Liver (tissue), 9 donors: ENCODE results near the gene MRPL24. TPM values are rescaled to one million over a fixed set of nuclear protein-coding genes. Genes with fewer than 3 reads are reported as not detected.

Source experiments
- DNase-seq: peaks from one replicate; pipeline ENCODE4 v3.0.0-alpha.2; 2017; ENCODE audit warnings: low spot score
- H3K27ac ChIP-seq, 2 donors: one replicate each; pipeline ENCODE4 v1.7.0; 2013; ENCODE audit warnings: inconsistent platforms in 2 of 2, low read length in 2 of 2, control low read depth in 1 of 2, low read depth in 1 of 2, mild to moderate bottlenecking in 1 of 2
- H3K27me3 ChIP-seq, 4 donors: one replicate each; pipeline versions ENCODE4 v1.6.1 to v1.7.0; 2013; ENCODE audit warnings: low read length in 3 of 4, inconsistent platforms in 1 of 4, mild to moderate bottlenecking in 1 of 4, moderate library complexity in 1 of 4; ENCODE audit not compliant: control insufficient read depth in 4 of 4, insufficient read depth in 4 of 4
- H3K36me3 ChIP-seq, 4 donors: one replicate each; pipeline versions ENCODE4 v1.6.1 to v1.7.0; 2013; ENCODE audit warnings: low read length in 3 of 4, mild to moderate bottlenecking in 3 of 4, low read depth in 1 of 4, moderate library complexity in 1 of 4; ENCODE audit not compliant: control insufficient read depth in 4 of 4, insufficient read depth in 3 of 4
- H3K4me1 ChIP-seq, 4 donors: one replicate each; pipeline versions ENCODE4 v1.6.1 to v1.7.0; 2013; ENCODE audit warnings: low read length in 3 of 4, mild to moderate bottlenecking in 3 of 4, moderate library complexity in 1 of 4; ENCODE audit not compliant: control insufficient read depth in 4 of 4, insufficient read depth in 4 of 4
- H3K4me3 ChIP-seq, 3 donors: one replicate each; pipeline versions ENCODE4 v1.6.1 to v1.7.0; 2013; ENCODE audit warnings: low read length in 3 of 3, control low read depth in 1 of 3, low read depth in 1 of 3, mild to moderate bottlenecking in 1 of 3
- H3K9ac ChIP-seq, 2 donors: one replicate each; pipeline ENCODE4 v1.7.0; 2013; ENCODE audit warnings: low read length in 2 of 2, mild to moderate bottlenecking in 2 of 2, moderate library complexity in 2 of 2, control low read depth in 1 of 2, low read depth in 1 of 2
- H3K9me3 ChIP-seq, 4 donors: one replicate each; pipeline versions ENCODE4 v1.6.1 to v1.7.0; 2013; ENCODE audit warnings: low read length in 3 of 4; ENCODE audit not compliant: control insufficient read depth in 4 of 4
- EGR1 ChIP-seq, 2 donors: IDR thresholded peaks; 2 replicates each; pipeline ENCODE4 v1.6.1; 2016 to 2018; ENCODE audit warnings: antibody characterized with exemption in 2 of 2, low read depth in 2 of 2
- FOXA1 ChIP-seq: IDR thresholded peaks from 2 replicates; pipeline ENCODE4 v1.6.1; 2016; ENCODE audit warnings: antibody characterized with exemption
- FOXA2 ChIP-seq: IDR thresholded peaks from 2 replicates; pipeline ENCODE4 v1.6.1; 2016; ENCODE audit warnings: antibody characterized with exemption
- GABPA ChIP-seq, 2 donors: IDR thresholded peaks in 1 of 2; conservative IDR thresholded peaks in 1 of 2; 2 replicates each; pipeline ENCODE4 v1.6.1; 2016; ENCODE audit warnings: antibody characterized with exemption in 2 of 2, mild to moderate bottlenecking in 1 of 2, moderate library complexity in 1 of 2
- HNF4A ChIP-seq, 2 donors: conservative IDR thresholded peaks; 2 replicates each; pipeline ENCODE4 v1.6.1; 2016; ENCODE audit warnings: antibody characterized with exemption in 2 of 2, mild to moderate bottlenecking in 2 of 2
- HNF4G ChIP-seq: IDR thresholded peaks from 2 replicates; pipeline ENCODE4 v1.6.1; 2016; ENCODE audit warnings: antibody characterized with exemption
- JUND ChIP-seq, 2 donors: IDR thresholded peaks; 2 replicates each; pipeline ENCODE4 v1.6.1; 2016; ENCODE audit warnings: antibody characterized with exemption in 2 of 2
- NR2F2 ChIP-seq: IDR thresholded peaks from 2 replicates; pipeline ENCODE4 v1.6.1; 2016; ENCODE audit warnings: antibody characterized with exemption
- RAD21 ChIP-seq, 2 donors: IDR thresholded peaks; 2 replicates each; pipeline ENCODE4 v1.6.1; 2016; ENCODE audit warnings: antibody characterized with exemption in 2 of 2, mild to moderate bottlenecking in 2 of 2
- RXRA ChIP-seq, 2 donors: IDR thresholded peaks; 2 replicates each; pipeline ENCODE4 v1.6.1; 2017 to 2018; ENCODE audit warnings: antibody characterized with exemption in 2 of 2, mild to moderate bottlenecking in 1 of 2
- SP1 ChIP-seq: IDR thresholded peaks from 2 replicates; pipeline ENCODE4 v1.6.1; 2018; ENCODE audit warnings: antibody characterized with exemption, mild to moderate bottlenecking
- TAF1 ChIP-seq: conservative IDR thresholded peaks from 2 replicates; pipeline ENCODE4 v1.6.1; 2016; ENCODE audit warnings: antibody characterized with exemption, mild to moderate bottlenecking
- YY1 ChIP-seq: IDR thresholded peaks from 2 replicates; pipeline ENCODE4 v1.6.1; 2016; ENCODE audit warnings: antibody characterized with exemption, mild to moderate bottlenecking
- WGBS: extraction: QIAGEN DNeasy Blood & Tissue Kit; methylation state at CpG from one replicate; pipeline ENCODE4 v1.1.7; 2013; 5-methylcytosine and 5-hydroxymethylcytosine counted together
- polyA plus RNA-seq, 2 donors: library from polyadenylated mRNA; stranded (reverse) in 1 of 2; unstranded in 1 of 2; fragments of 200-250 nt in 1 of 2; fragments of >200 nt in 1 of 2; fragmentation: Nextera tagmentation in 1 of 2; extraction: Ambion mirVana in 1 of 2; gene quantifications; one replicate each; pipeline versions ENCODE4 v1.2.1 to v1.2.3, GENCODE V29; 2013 to 2015
- total RNA-seq, 2 donors: library from RNA; depleted of rRNA; stranded (reverse); fragments of >200 nt; gene quantifications; one replicate each; pipeline ENCODE4 v1.2.3, GENCODE V29; 2014
- TF ChIP-seq, protein P1 (sequence below): IDR thresholded peaks from 2 replicates; pipeline ENCODE4 v1.6.1; 2016; ENCODE audit warnings: antibody characterized with exemption
- TF ChIP-seq, protein P2 (sequence below): IDR thresholded peaks from 2 replicates; pipeline ENCODE4 v1.6.1; 2016; ENCODE audit warnings: antibody characterized with exemption
- TF ChIP-seq, protein P3 (sequence below): IDR thresholded peaks from 2 replicates; pipeline ENCODE4 v1.6.1; 2016; ENCODE audit warnings: antibody characterized with exemption, mild to moderate bottlenecking
- donor health status: healthy.
- donor health status: healthy.
- donor health status: healthy.
- donor health status: healthy.
- donor health status: healthy.

Gene MRPL24
- total and polyA plus RNA-seq, 4 donors: 26.2 to 123 (median 61.1) TPM

DNA sequence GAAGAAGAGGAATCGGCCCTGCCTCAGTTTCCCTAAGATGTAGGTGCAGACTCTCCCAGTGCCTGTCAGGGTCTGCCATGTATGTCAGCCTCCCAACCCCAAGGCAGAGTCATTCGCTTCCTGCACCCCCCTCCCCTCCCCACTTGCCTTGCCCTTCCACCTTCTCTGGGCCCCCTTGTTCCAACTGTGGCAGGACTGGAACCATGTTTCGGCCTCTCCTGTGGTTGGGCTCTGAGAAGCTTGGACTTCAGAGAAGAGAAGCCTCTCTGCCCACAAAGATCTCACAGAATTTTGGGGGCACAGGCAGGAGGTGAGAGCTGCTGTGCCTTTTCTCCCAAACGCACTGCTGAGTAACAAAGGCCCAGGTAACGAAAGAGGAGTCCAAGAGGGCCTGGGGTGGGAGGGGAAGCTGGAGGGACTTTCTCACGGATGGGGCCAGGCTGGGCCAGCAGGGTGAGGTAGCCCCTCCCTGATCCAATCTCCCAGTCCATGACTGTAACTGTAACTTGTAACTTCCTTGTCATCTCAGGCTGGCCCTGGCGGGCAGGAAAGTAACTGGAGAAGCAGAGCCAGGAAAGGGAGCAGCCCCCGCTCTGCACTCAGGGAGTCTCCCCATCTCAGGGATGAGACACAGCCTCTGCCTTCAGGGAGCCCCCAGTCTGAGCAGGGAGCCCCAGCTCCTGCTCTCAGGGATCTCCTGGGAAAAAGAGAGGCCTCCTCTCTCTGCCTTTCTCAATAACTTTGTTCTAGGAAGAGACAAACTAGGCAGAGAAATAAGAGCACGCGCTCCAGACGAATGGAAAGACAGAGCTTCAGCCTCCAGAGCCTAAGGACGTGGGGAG, 46.8 kb downstream of the MRPL24 start:
- TF ChIP-seq TAF1 (no peak), YY1 (no peak), NR2F2 (no peak), RAD21 (IDR thresholded peaks at IDR 0.05) (no peak), SP1 (no peak), FOXA1 (no peak), FOXA2 (no peak), HNF4G (no peak), HNF4A (conservative IDR thresholded peaks at IDR 0.05) (no peak), RXRA (IDR thresholded peaks at IDR 0.05) (no peak), GABPA (IDR thresholded peaks at IDR 0.05 in 1 of 2, conservative IDR thresholded peaks at IDR 0.05 in 1 of 2) (no peak)
- TF ChIP-seq, protein P1, sequence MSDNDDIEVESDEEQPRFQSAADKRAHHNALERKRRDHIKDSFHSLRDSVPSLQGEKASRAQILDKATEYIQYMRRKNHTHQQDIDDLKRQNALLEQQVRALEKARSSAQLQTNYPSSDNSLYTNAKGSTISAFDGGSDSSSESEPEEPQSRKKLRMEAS: no peak
- Histone ChIP-seq H3K9me3 (no peaks in the 10 kb centered on the region), H3K9ac (no peak overlapping the region), H3K36me3 (no peaks in the 10 kb centered on the region), H3K4me1 (peaks cover 0 to 5% (median 3%) of the 10 kb centered on the region in 4 donors), H3K4me3 (no peak overlapping the region), H3K27ac (no peak overlapping the region), H3K27me3 (peaks cover 0 to 2% (median under 1%) of the 10 kb centered on the region in 4 donors)
- WGBS: 70% methylated on average over 12 of the region's 12 CpGs
- DNase-seq: no peak

DNA sequence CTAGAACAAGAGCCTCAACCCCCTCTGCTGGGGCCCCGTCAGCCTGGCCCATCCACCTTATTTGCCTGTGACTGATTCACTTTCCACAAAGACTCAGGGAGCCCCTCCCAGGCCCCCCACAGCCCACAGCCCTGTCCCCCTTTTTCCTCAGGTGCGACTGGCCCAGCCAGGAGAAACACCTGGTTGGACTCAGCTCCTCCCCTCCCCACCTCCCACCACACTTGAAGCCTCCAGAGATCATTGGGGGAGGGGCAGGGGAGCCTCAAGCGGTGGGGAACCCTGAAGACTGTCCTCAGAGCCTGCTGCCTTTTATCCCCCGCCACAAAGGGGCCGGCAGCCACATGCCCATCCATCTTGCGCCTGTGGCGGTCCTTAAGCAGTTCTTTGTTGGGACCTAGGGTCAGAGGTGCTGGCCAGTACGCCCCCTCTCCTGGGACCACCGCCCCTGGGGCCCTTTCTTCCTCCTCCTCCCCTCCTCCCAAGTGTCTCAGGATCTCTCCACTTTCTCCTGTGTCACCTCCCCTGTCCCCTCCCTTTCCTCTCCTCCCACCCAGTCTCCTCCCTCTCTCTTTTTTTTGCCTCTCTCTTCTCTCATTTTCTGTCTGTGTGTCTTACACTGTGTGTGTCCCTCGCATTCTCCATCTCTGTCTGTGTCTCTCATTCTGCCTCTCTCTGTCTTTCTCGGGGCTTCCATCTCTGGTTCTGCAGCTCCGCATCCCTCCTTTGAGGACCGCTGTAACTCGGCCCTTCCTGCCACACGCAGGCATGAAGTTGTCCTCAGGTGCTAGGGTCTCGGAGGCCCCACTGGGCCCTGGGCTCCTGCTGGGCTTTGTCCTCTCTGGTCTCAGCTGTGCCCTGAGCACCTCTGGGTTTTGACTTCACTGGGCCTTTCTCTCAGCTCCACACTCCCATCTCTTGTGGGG, 47.7 kb downstream of the MRPL24 start:
- WGBS: 39% methylated on average over 16 of the region's 16 CpGs
- Histone ChIP-seq H3K27ac (no peak overlapping the region), H3K27me3 (peaks cover 0 to 2% (median under 1%) of the 10 kb centered on the region in 4 donors), H3K36me3 (no peaks in the 10 kb centered on the region), H3K9ac (no peak overlapping the region), H3K4me3 (no peak overlapping the region), H3K9me3 (no peaks in the 10 kb centered on the region), H3K4me1 (peaks cover 0 to 5% (median 3%) of the 10 kb centered on the region in 4 donors)
- no peak for TF ChIP-seq HNF4A (conservative IDR thresholded peaks at IDR 0.05)
- no peak for TF ChIP-seq RAD21 (IDR thresholded peaks at IDR 0.05)
- no peak for TF ChIP-seq TAF1
- no peak for TF ChIP-seq EGR1 (IDR thresholded peaks at IDR 0.05; ENCODE audit: low read depth in 2 of 2)
- TF ChIP-seq JUND (IDR thresholded peaks at IDR 0.05): no peak
- TF ChIP-seq, protein P2, sequence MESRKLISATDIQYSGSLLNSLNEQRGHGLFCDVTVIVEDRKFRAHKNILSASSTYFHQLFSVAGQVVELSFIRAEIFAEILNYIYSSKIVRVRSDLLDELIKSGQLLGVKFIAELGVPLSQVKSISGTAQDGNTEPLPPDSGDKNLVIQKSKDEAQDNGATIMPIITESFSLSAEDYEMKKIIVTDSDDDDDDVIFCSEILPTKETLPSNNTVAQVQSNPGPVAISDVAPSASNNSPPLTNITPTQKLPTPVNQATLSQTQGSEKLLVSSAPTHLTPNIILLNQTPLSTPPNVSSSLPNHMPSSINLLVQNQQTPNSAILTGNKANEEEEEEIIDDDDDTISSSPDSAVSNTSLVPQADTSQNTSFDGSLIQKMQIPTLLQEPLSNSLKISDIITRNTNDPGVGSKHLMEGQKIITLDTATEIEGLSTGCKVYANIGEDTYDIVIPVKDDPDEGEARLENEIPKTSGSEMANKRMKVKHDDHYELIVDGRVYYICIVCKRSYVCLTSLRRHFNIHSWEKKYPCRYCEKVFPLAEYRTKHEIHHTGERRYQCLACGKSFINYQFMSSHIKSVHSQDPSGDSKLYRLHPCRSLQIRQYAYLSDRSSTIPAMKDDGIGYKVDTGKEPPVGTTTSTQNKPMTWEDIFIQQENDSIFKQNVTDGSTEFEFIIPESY: no peak
- TF ChIP-seq, protein P3, sequence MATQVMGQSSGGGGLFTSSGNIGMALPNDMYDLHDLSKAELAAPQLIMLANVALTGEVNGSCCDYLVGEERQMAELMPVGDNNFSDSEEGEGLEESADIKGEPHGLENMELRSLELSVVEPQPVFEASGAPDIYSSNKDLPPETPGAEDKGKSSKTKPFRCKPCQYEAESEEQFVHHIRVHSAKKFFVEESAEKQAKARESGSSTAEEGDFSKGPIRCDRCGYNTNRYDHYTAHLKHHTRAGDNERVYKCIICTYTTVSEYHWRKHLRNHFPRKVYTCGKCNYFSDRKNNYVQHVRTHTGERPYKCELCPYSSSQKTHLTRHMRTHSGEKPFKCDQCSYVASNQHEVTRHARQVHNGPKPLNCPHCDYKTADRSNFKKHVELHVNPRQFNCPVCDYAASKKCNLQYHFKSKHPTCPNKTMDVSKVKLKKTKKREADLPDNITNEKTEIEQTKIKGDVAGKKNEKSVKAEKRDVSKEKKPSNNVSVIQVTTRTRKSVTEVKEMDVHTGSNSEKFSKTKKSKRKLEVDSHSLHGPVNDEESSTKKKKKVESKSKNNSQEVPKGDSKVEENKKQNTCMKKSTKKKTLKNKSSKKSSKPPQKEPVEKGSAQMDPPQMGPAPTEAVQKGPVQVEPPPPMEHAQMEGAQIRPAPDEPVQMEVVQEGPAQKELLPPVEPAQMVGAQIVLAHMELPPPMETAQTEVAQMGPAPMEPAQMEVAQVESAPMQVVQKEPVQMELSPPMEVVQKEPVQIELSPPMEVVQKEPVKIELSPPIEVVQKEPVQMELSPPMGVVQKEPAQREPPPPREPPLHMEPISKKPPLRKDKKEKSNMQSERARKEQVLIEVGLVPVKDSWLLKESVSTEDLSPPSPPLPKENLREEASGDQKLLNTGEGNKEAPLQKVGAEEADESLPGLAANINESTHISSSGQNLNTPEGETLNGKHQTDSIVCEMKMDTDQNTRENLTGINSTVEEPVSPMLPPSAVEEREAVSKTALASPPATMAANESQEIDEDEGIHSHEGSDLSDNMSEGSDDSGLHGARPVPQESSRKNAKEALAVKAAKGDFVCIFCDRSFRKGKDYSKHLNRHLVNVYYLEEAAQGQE: no peak
- no peak for TF ChIP-seq RXRA (IDR thresholded peaks at IDR 0.05)
- no peak for TF ChIP-seq HNF4G
- no peak for TF ChIP-seq FOXA2
- DNase-seq: no peak
